ENCODE results near the gene SLC1A5. TPM values are rescaled to one million over a fixed set of nuclear protein-coding genes. Genes with fewer than 3 reads are reported as not detected.

SLC1A5 gene
- total RNA-seq, 1 experiment from 2014 or later, result 512 TPM

DNA sequence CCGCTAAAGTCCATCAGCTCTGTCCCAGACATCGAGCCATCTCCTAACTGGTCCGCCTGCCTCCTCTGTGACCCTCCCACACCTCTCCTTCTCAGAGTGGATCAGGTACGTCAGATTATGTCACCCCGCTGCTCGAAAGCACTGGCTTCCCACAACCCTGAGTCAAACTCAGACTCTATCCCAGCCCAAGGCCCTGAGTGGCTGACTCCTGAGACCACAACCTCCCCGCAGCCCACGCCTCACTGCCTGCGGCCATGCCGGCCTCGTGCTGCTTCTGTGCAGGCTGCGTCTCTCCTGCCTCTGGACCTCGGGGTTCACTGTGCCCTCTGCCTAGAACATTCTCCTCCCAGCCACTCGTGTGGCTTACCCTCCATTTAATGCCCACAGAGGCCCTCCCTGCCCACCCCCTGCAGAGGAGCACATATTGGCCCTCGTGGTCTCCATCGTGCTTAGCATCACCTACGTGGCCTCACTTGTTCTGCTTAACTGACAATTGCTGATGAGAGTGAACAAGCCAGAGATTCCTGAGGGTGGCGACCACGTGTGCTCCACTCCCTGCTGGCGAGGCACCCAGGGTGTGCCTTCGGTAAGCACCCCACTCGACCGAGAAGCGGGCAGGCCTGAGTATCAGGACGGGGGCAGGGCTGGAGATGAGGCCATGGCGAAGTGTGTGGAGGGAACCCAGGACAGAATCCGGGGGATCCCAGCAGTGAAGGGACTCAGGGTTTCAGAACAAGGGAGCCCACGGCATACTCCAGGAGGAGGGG is 56.0 kb downstream of the SLC1A5 start:
- H3K4me1 ChIP-seq, result no peaks in the 10 kb centered on the region
- no peak overlapping the region for H3K4me3 Mint-ChIP-seq (ENCODE audit: unreplicated experiment)

GRCh38 chr19:46731584-46731983 is 56.8 kb downstream of the SLC1A5 start:
- peaks cover 7% of the 10 kb centered on the region for H3K4me1 Mint-ChIP-seq (ENCODE audit: low read depth, unreplicated experiment)
- H3K4me3 Mint-ChIP-seq (ENCODE audit: unreplicated experiment), result no peak overlapping the region
- CTCF ChIA-PET, result interaction anchor here (0.6 kb wide), 2 partner anchors 14 to 34 kb away, joined by 3 read pairs; no protein-coding TSS in a partner anchor

More for the DNA sequence above, 56.0 kb downstream of the SLC1A5 start:
- Histone ChIP-seq H3K4me3 (ENCODE audit: low read depth, low read length) (no peak overlapping the region), H3K27me3 (replicated peaks; ENCODE audit: control insufficient read depth, insufficient read depth, low read length) (no peaks in the 10 kb centered on the region), H3K36me3 (ENCODE audit: control insufficient read depth, insufficient read depth, low read length) (peaks cover 10% of the 10 kb centered on the region), H3K9me3 (no peaks in the 10 kb centered on the region)
- H3K9me3 Mint-ChIP-seq (ENCODE audit: unreplicated experiment), result no peaks in the 10 kb centered on the region
- H3K27ac Mint-ChIP-seq (ENCODE audit: unreplicated experiment), result peak overlapping the region; percentile 21
- intact Hi-C loops (cut with micrococcal nuclease; ENCODE audit: unreplicated experiment), result no loop called here
- peaks cover 90% of the 10 kb centered on the region for H3K36me3 Mint-ChIP-seq (ENCODE audit: insufficient read depth, unreplicated experiment)
- ChIA-PET POLR2A (no interaction called here), CTCF (no interaction called here)
- H3K4me1 Mint-ChIP-seq (ENCODE audit: low read depth, unreplicated experiment), result peaks cover 4% of the 10 kb centered on the region
- BruUV-seq (replicated peaks), result no TSS peak
- no peaks in the 10 kb centered on the region for H3K27me3 Mint-ChIP-seq (ENCODE audit: insufficient read depth, unreplicated experiment)
- DNase-seq, result peak in 1 of 2 experiments; percentile 32
- TF ChIP-seq, protein P1, sequence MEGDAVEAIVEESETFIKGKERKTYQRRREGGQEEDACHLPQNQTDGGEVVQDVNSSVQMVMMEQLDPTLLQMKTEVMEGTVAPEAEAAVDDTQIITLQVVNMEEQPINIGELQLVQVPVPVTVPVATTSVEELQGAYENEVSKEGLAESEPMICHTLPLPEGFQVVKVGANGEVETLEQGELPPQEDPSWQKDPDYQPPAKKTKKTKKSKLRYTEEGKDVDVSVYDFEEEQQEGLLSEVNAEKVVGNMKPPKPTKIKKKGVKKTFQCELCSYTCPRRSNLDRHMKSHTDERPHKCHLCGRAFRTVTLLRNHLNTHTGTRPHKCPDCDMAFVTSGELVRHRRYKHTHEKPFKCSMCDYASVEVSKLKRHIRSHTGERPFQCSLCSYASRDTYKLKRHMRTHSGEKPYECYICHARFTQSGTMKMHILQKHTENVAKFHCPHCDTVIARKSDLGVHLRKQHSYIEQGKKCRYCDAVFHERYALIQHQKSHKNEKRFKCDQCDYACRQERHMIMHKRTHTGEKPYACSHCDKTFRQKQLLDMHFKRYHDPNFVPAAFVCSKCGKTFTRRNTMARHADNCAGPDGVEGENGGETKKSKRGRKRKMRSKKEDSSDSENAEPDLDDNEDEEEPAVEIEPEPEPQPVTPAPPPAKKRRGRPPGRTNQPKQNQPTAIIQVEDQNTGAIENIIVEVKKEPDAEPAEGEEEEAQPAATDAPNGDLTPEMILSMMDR (IDR thresholded peaks at IDR 0.05; ENCODE audit: insufficient read depth in 1 of 2, low read depth in 1 of 2, low read length in 1 of 2, severe bottlenecking in 1 of 2, unreplicated experiment in 1 of 2), result no peak

DNA sequence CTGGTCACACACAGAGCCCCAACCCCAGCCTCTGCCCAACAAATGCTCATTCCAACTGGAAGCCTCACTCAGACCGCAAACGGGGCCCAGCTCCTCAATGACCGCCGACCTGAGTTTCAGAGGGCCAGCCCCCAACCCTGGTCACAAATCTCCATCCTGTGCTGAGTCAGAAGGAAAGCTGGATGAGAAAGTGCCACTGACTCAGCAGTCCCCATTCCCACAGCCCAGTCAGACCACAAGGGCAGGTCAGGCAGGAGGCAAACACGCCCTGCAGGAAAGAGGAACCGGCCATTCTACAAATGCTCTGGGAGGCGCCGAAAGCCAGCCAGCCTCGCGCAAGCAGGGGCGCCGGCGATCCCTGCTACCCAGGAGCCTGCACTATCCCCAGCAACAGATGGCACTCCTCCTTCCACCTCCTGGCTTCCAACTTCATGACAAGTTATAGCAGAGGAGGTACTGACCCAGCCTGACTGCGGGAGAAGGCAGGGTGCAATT is 57.3 kb downstream of the SLC1A5 start:
- Histone ChIP-seq H3K27me3 (replicated peaks; ENCODE audit: control insufficient read depth, insufficient read depth, low read length) (no peaks in the 10 kb centered on the region), H3K4me1 (no peaks in the 10 kb centered on the region), H3K36me3 (ENCODE audit: control insufficient read depth, insufficient read depth, low read length) (peaks cover 8% of the 10 kb centered on the region), H3K9me3 (no peaks in the 10 kb centered on the region), H3K4me3 (ENCODE audit: low read depth, low read length) (no peak overlapping the region)
- Mint-ChIP-seq H3K9me3 (ENCODE audit: unreplicated experiment) (no peaks in the 10 kb centered on the region), H3K36me3 (ENCODE audit: insufficient read depth, unreplicated experiment) (peaks cover 91% of the 10 kb centered on the region), H3K4me3 (ENCODE audit: unreplicated experiment) (no peak overlapping the region), H3K27ac (ENCODE audit: unreplicated experiment) (peak overlapping the region; percentile 21), H3K27me3 (ENCODE audit: insufficient read depth, unreplicated experiment) (no peaks in the 10 kb centered on the region), H3K4me1 (ENCODE audit: low read depth, unreplicated experiment) (peaks cover 9% of the 10 kb centered on the region)
- DNase-seq, result peak in 1 of 2 experiments; percentile 43
- TF ChIP-seq, protein P1 (IDR thresholded peaks at IDR 0.05; ENCODE audit: insufficient read depth in 1 of 2, low read depth in 1 of 2, low read length in 1 of 2, severe bottlenecking in 1 of 2, unreplicated experiment in 1 of 2), result no peak
- intact Hi-C loops (cut with micrococcal nuclease; ENCODE audit: unreplicated experiment), result no loop called here
- CTCF ChIA-PET, result interaction anchor here (0.6 kb wide), 2 partner anchors 13 to 34 kb away, joined by 3 read pairs; no protein-coding TSS in a partner anchor
- POLR2A ChIA-PET, result no interaction called here
- BruUV-seq (replicated peaks), result no TSS peak

More at GRCh38 chr19:46731584-46731983, 56.8 kb downstream of the SLC1A5 start:
- intact Hi-C loops (cut with micrococcal nuclease; ENCODE audit: unreplicated experiment), result no loop called here
- H3K4me1 ChIP-seq, result no peaks in the 10 kb centered on the region
- no peak overlapping the region for H3K4me3 ChIP-seq (ENCODE audit: low read depth, low read length)
- POLR2A ChIA-PET, result no interaction called here
- Mint-ChIP-seq H3K27ac (ENCODE audit: unreplicated experiment) (peak overlapping the region; percentile 21), H3K27me3 (ENCODE audit: insufficient read depth, unreplicated experiment) (no peaks in the 10 kb centered on the region), H3K9me3 (ENCODE audit: unreplicated experiment) (no peaks in the 10 kb centered on the region), H3K36me3 (ENCODE audit: insufficient read depth, unreplicated experiment) (peaks cover 90% of the 10 kb centered on the region)
- no peaks in the 10 kb centered on the region for H3K9me3 ChIP-seq
- no peaks in the 10 kb centered on the region for H3K27me3 ChIP-seq (replicated peaks; ENCODE audit: control insufficient read depth, insufficient read depth, low read length)
- TF ChIP-seq, protein P1 (IDR thresholded peaks at IDR 0.05; ENCODE audit: insufficient read depth in 1 of 2, low read depth in 1 of 2, low read length in 1 of 2, severe bottlenecking in 1 of 2, unreplicated experiment in 1 of 2), result no peak
- BruUV-seq (replicated peaks), result no TSS peak
- DNase-seq, result no peak
- peaks cover 8% of the 10 kb centered on the region for H3K36me3 ChIP-seq (ENCODE audit: control insufficient read depth, insufficient read depth, low read length)

Data from Caco-2 (cell line).